ENCODE results near the gene WDFY1. TPM values are rescaled to one million over a fixed set of nuclear protein-coding genes. Genes with fewer than 3 reads are reported as not detected.

Gene WDFY1
- total and polyA plus RNA-seq, 8 donors: 5.5 to 25.9 (median 14.9) TPM

GRCh38 chr2:223920109-223920508, 25.0 kb downstream of the WDFY1 start:
- no peaks in the 10 kb centered on the region for H3K9me3 ChIP-seq
- no peak for ATAC-seq
- no peak overlapping the region for H3K27ac ChIP-seq
- no peak overlapping the region for H3K4me3 ChIP-seq
- intact Hi-C loops (cut with DNase I): no loop called here
- 95 to 97% methylated on average over 4 of the region's 4 CpGs for WGBS, 2 donors
- no peak for TF ChIP-seq CTCF (IDR thresholded peaks at IDR 0.05)
- H3K27me3 ChIP-seq: no peaks in the 10 kb centered on the region
- H3K36me3 ChIP-seq: peaks cover 0 to 4% (median 0%) of the 10 kb centered on the region in 3 donors
- FAIRE-seq: no peak
- DNase-seq: no peak
- peaks cover 0 to 5% (median 0%) of the 10 kb centered on the region in 3 donors for H3K4me1 ChIP-seq

GRCh38 chr2:223918671-223919134, 26.4 kb downstream of the WDFY1 start:
- no peak for DNase-seq
- FAIRE-seq: no peak
- no peak overlapping the region for H3K4me3 ChIP-seq
- ATAC-seq: no peak
- WGBS, 2 donors: 84 to 86% methylated on average over 11 of the region's 11 CpGs
- peaks cover 0 to 4% (median 0%) of the 10 kb centered on the region in 3 donors for H3K36me3 ChIP-seq
- H3K9me3 ChIP-seq: no peaks in the 10 kb centered on the region
- no peak for TF ChIP-seq CTCF (IDR thresholded peaks at IDR 0.05)
- no peaks in the 10 kb centered on the region for H3K27me3 ChIP-seq
- peaks cover 0 to 5% (median 0%) of the 10 kb centered on the region in 3 donors for H3K4me1 ChIP-seq
- intact Hi-C loops (cut with DNase I): no loop called here
- H3K27ac ChIP-seq: no peak overlapping the region

- Histone ChIP-seq H3K9me3 (no peaks in the 10 kb centered on the region), H3K4me3 (no peak overlapping the region), H3K4me1 (no peaks in the 10 kb centered on the region), H3K27ac (no peak overlapping the region), H3K27me3 (no peaks in the 10 kb centered on the region), H3K36me3 (peaks cover 0 to 4% (median 0%) of the 10 kb centered on the region in 3 donors)
- DNase-seq: no peak
- no peak for FAIRE-seq
- no peak for TF ChIP-seq CTCF (IDR thresholded peaks at IDR 0.05)
- intact Hi-C loops (cut with DNase I): no loop called here
- ATAC-seq: no peak
- WGBS, 2 donors: 94 to 96% methylated on average over 8 of the region's 8 CpGs
Measured at GRCh38 chr2:223916181-223916920, 28.8 kb downstream of the WDFY1 start.

- Histone ChIP-seq H3K27ac (no peak overlapping the region), H3K9me3 (no peaks in the 10 kb centered on the region), H3K4me3 (no peak overlapping the region), H3K4me1 (peaks cover 0 to 4% (median 0%) of the 10 kb centered on the region in 3 donors), H3K36me3 (peaks cover 0 to 4% (median 0%) of the 10 kb centered on the region in 3 donors), H3K27me3 (no peaks in the 10 kb centered on the region)
- DNase-seq: no peak
- TF ChIP-seq CTCF (IDR thresholded peaks at IDR 0.05): no peak
- ATAC-seq: no peak
- WGBS, 2 donors: 95 to 99% methylated on average over 3 of the region's 3 CpGs
- intact Hi-C loops (cut with DNase I): no loop called here
- FAIRE-seq: no peak
Measured at GRCh38 chr2:223915071-223915470, 30.1 kb downstream of the WDFY1 start.

- FAIRE-seq: no peak
- Histone ChIP-seq H3K36me3 (peaks cover 0 to 4% (median 0%) of the 10 kb centered on the region in 3 donors), H3K27ac (no peak overlapping the region), H3K9me3 (no peaks in the 10 kb centered on the region), H3K4me1 (peaks cover 0 to 5% (median under 1%) of the 10 kb centered on the region in 3 donors), H3K4me3 (no peak overlapping the region), H3K27me3 (no peaks in the 10 kb centered on the region)
- no peak for TF ChIP-seq CTCF (IDR thresholded peaks at IDR 0.05)
- intact Hi-C loops (cut with DNase I): no loop called here
- no peak for DNase-seq
- ATAC-seq: no peak
Measured at GRCh38 chr2:223914324-223914723, 30.8 kb downstream of the WDFY1 start.
